Suppressor macrophage (primary cell): ENCODE measurements around the gene GTPBP3.
A peak's percentile ranks its signal among the peaks of the same experiment; 100 is the strongest.

Experiments
- DNase-seq, 4 experiments: peaks; one replicate each; pipeline ENCODE4 v3.0.0-alpha.2; 2020 to 2022

GTPBP3 gene

GRCh38 chr19:17309965-17310461 is 27.3 kb upstream of the GTPBP3 start:
- DNase-seq, result peak in 1 of 4 experiments; percentile 35

- no peak for DNase-seq
These were observed 25.7 kb upstream of the GTPBP3 start for GRCh38 chr19:17311455-17312188.

- no peak for DNase-seq
These were observed 24.9 kb upstream of the GTPBP3 start for GRCh38 chr19:17312189-17313113.

- DNase-seq, result no peak
These were observed 23.3 kb upstream of the GTPBP3 start for GRCh38 chr19:17314007-17314593.

GRCh38 chr19:17318966-17319365 is 18.4 kb upstream of the GTPBP3 start:
- DNase-seq, result no peak

GRCh38 chr19:17319473-17320238 is 17.7 kb upstream of the GTPBP3 start:
- DNase-seq, result no peak

- no peak for DNase-seq
These were observed 16.9 kb upstream of the GTPBP3 start for GRCh38 chr19:17320435-17320834.

GRCh38 chr19:17321655-17322489 is 15.5 kb upstream of the GTPBP3 start:
- no peak for DNase-seq

GRCh38 chr19:17322854-17323253 is 14.5 kb upstream of the GTPBP3 start:
- DNase-seq, result no peak

- peak in 1 of 4 experiments; percentile 46 for DNase-seq
These were observed 13.9 kb upstream of the GTPBP3 start for GRCh38 chr19:17323300-17323963.

GRCh38 chr19:17323964-17324332 is 13.4 kb upstream of the GTPBP3 start:
- peak; percentile 55 to 84 (median 66) for DNase-seq

GRCh38 chr19:17324357-17325114 is 12.8 kb upstream of the GTPBP3 start:
- DNase-seq, result no peak

GRCh38 chr19:17325133-17325532 is 12.2 kb upstream of the GTPBP3 start:
- no peak for DNase-seq

- DNase-seq, result no peak
These were observed 11.3 kb upstream of the GTPBP3 start for GRCh38 chr19:17325881-17326594.

- no peak for DNase-seq
These were observed 10.8 kb upstream of the GTPBP3 start for GRCh38 chr19:17326595-17326966.

- no peak for DNase-seq
These were observed 10.2 kb upstream of the GTPBP3 start for GRCh38 chr19:17327068-17327653.

GRCh38 chr19:17327654-17328516 is 9.5 kb upstream of the GTPBP3 start:
- peak; percentile 40 to 73 (median 58) for DNase-seq
